ENCODE data around the gene DYNLT1.

GRCh38 chr6:158642097-158642601 is 2.4 kb downstream of the DYNLT1 start:
- TF ChIP-seq, protein P1, sequence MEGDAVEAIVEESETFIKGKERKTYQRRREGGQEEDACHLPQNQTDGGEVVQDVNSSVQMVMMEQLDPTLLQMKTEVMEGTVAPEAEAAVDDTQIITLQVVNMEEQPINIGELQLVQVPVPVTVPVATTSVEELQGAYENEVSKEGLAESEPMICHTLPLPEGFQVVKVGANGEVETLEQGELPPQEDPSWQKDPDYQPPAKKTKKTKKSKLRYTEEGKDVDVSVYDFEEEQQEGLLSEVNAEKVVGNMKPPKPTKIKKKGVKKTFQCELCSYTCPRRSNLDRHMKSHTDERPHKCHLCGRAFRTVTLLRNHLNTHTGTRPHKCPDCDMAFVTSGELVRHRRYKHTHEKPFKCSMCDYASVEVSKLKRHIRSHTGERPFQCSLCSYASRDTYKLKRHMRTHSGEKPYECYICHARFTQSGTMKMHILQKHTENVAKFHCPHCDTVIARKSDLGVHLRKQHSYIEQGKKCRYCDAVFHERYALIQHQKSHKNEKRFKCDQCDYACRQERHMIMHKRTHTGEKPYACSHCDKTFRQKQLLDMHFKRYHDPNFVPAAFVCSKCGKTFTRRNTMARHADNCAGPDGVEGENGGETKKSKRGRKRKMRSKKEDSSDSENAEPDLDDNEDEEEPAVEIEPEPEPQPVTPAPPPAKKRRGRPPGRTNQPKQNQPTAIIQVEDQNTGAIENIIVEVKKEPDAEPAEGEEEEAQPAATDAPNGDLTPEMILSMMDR (IDR thresholded peaks at IDR 0.05; ENCODE audit: poor library complexity, severe bottlenecking) = no peak
- TF ChIP-seq EZH2 (IDR thresholded peaks at IDR 0.05; ENCODE audit: borderline replicate concordance, insufficient read depth, low read length, poor library complexity, severe bottlenecking) (no peak), EP300 (conservative IDR thresholded peaks at IDR 0.05; ENCODE audit: poor library complexity, severe bottlenecking) (no peak), POLR2AphosphoS5 (IDR thresholded peaks at IDR 0.05) (no peak), REST (IDR thresholded peaks at IDR 0.05; ENCODE audit: borderline replicate concordance) (no peak), TAF1 (IDR thresholded peaks at IDR 0.05; ENCODE audit: low read depth) (no peak), SMC3 (conservative IDR thresholded peaks at IDR 0.05; ENCODE audit: poor library complexity) (no peak)

All from neural cell (in vitro differentiated cells).